Colonic mucosa (tissue), 4 donors: ENCODE results near the gene LIME1. TPM values are rescaled to one million over a fixed set of nuclear protein-coding genes. Genes with fewer than 3 reads are reported as not detected.
"Not testable (repeated sequence)": the region's sequence is repeated elsewhere in the genome, so short reads cannot be mapped to it uniquely, and the experiment has no call there.

ENCODE experiments used
- DNase-seq: peaks from one replicate; pipeline ENCODE4 v3.0.0-alpha.2; 2020
- H3K27ac ChIP-seq: fragments of 200-600 bp; one replicate; pipeline ENCODE4 v1.8.0; 2021
- H3K27me3 ChIP-seq: fragments of 200-600 bp; one replicate; pipeline ENCODE4 v1.8.0; 2021
- H3K36me3 ChIP-seq: fragments of 200-600 bp; one replicate; pipeline ENCODE4 v1.8.0; 2021
- H3K4me1 ChIP-seq: fragments of 200-600 bp; one replicate; pipeline ENCODE4 v1.8.0; 2021; ENCODE audit warnings: mild to moderate bottlenecking
- H3K4me3 ChIP-seq: fragments of 200-600 bp; one replicate; pipeline ENCODE4 v1.8.0; 2021
- H3K9ac ChIP-seq, 2 donors: one replicate each; pipeline ENCODE4 v1.7.0; 2013; ENCODE audit warnings: control low read depth in 2 of 2, low read depth in 2 of 2, low read length in 2 of 2
- H3K9me3 ChIP-seq: fragments of 200-600 bp; one replicate; pipeline ENCODE4 v1.8.0; 2021
- CTCF ChIP-seq: fragments of 200-600 bp; IDR thresholded peaks from one replicate; pipeline ENCODE4 v1.8.0; 2022; ENCODE audit warnings: antibody characterized with exemption, mild to moderate bottlenecking
- intact Hi-C: fragments of 100-400 bp; cut with DNase I; formaldehyde crosslinking; loops from one replicate; pipeline ENCODE4 v1.14.1; 2022
- total RNA-seq, 2 donors: library from RNA; stranded (reverse); fragmentation: NEBNext Ultra II Directional in 1 of 2; extraction: Animal tissue kit (Norgen Biotek cat#: 25700) in 1 of 2; gene quantifications; one replicate each; pipeline ENCODE4 v1.2.1, GENCODE V29; 2021
- donor health status: healthy.
- donor health status: DM: no; HTN: no; CAD: no.
- donor health status: DM: no; HTN: no; CAD: no.

Gene LIME1
- total RNA-seq, 2 donors from 2014 or later = 10.8 to 20.0 TPM

GRCh38 chr20:63774306-63774705 is 37.8 kb downstream of the LIME1 start:
- no peak for TF ChIP-seq CTCF
- no peak for DNase-seq
- H3K9ac ChIP-seq = no peak overlapping the region
- no peak overlapping the region for H3K27ac ChIP-seq
- H3K36me3 ChIP-seq = no peaks in the 10 kb centered on the region
- no peaks in the 10 kb centered on the region for H3K27me3 ChIP-seq
- H3K4me3 ChIP-seq = no peak overlapping the region
- H3K9me3 ChIP-seq = no peaks in the 10 kb centered on the region
- intact Hi-C loops = no loop called here
- no peaks in the 10 kb centered on the region for H3K4me1 ChIP-seq

- Histone ChIP-seq H3K9ac (no peak overlapping the region), H3K4me3 (no peak overlapping the region), H3K27me3 (no peaks in the 10 kb centered on the region), H3K36me3 (no peaks in the 10 kb centered on the region), H3K4me1 (no peaks in the 10 kb centered on the region), H3K27ac (no peak overlapping the region), H3K9me3 (no peaks in the 10 kb centered on the region)
- TF ChIP-seq CTCF = peak; percentile 58
- DNase-seq = no peak
- intact Hi-C loops = no loop called here
Measured at GRCh38 chr20:63775096-63775978, 38.9 kb downstream of the LIME1 start.

- intact Hi-C loops, DNase-seq, H3K27ac ChIP-seq: not testable (repeated sequence)
Measured at GRCh38 chr20:63776875-63777274, 40.4 kb downstream of the LIME1 start.

GRCh38 chr20:63777614-63778013 is 41.1 kb downstream of the LIME1 start:
- no peak for TF ChIP-seq CTCF
- Histone ChIP-seq H3K9ac (no peak overlapping the region), H3K4me1 (no peaks in the 10 kb centered on the region), H3K9me3 (no peaks in the 10 kb centered on the region), H3K4me3 (no peak overlapping the region), H3K27me3 (no peaks in the 10 kb centered on the region), H3K36me3 (no peaks in the 10 kb centered on the region), H3K27ac (no peak overlapping the region)
- intact Hi-C loops = no loop called here
- DNase-seq = no peak

More at GRCh38 chr20:63776875-63777274, 40.4 kb downstream of the LIME1 start:
- H3K27me3 ChIP-seq, H3K9ac ChIP-seq, H3K4me1 ChIP-seq, H3K4me3 ChIP-seq, H3K36me3 ChIP-seq, H3K9me3 ChIP-seq: not testable (repeated sequence)

- no peaks in the 10 kb centered on the region for H3K9me3 ChIP-seq
- no peak overlapping the region for H3K27ac ChIP-seq
- intact Hi-C loops = no loop called here
- no peak for DNase-seq
- no peaks in the 10 kb centered on the region for H3K27me3 ChIP-seq
- H3K4me3 ChIP-seq = no peak overlapping the region
- H3K36me3 ChIP-seq = no peaks in the 10 kb centered on the region
- no peaks in the 10 kb centered on the region for H3K4me1 ChIP-seq
- TF ChIP-seq CTCF = no peak
- no peak overlapping the region for H3K9ac ChIP-seq
Measured at GRCh38 chr20:63778034-63778752, 41.7 kb downstream of the LIME1 start.

GRCh38 chr20:63778857-63779256 is 42.4 kb downstream of the LIME1 start:
- intact Hi-C loops = no loop called here
- H3K4me1 ChIP-seq = no peaks in the 10 kb centered on the region
- H3K36me3 ChIP-seq = no peaks in the 10 kb centered on the region
- no peaks in the 10 kb centered on the region for H3K27me3 ChIP-seq
- no peak overlapping the region for H3K27ac ChIP-seq
- no peak overlapping the region for H3K9ac ChIP-seq
- no peak overlapping the region for H3K4me3 ChIP-seq
- TF ChIP-seq CTCF = no peak
- DNase-seq = no peak
- H3K9me3 ChIP-seq = no peaks in the 10 kb centered on the region
